Lower leg skin (tissue), 3 donors: ENCODE data around the gene TLE5.

Experiments used
- POLR2A ChIP-seq, 2 donors: fragments of 450-650 bp; IDR thresholded peaks; one replicate each; pipeline ENCODE4 v1.6.1; 2016 to 2017; ENCODE audit warnings: antibody characterized with exemption in 2 of 2, mild to moderate bottlenecking in 1 of 2, moderate library complexity in 1 of 2
- TF ChIP-seq, protein P1 (sequence below), 3 donors: fragments of 450-650 bp; IDR thresholded peaks; one replicate each; pipeline ENCODE4 v1.5.1; 2016; ENCODE audit warnings: antibody characterized with exemption in 3 of 3, mild to moderate bottlenecking in 3 of 3, moderate library complexity in 2 of 3

GRCh38 chr19:3057275-3057714 lies 5.0 kb downstream of the TLE5 start:
- TF ChIP-seq, protein P1, sequence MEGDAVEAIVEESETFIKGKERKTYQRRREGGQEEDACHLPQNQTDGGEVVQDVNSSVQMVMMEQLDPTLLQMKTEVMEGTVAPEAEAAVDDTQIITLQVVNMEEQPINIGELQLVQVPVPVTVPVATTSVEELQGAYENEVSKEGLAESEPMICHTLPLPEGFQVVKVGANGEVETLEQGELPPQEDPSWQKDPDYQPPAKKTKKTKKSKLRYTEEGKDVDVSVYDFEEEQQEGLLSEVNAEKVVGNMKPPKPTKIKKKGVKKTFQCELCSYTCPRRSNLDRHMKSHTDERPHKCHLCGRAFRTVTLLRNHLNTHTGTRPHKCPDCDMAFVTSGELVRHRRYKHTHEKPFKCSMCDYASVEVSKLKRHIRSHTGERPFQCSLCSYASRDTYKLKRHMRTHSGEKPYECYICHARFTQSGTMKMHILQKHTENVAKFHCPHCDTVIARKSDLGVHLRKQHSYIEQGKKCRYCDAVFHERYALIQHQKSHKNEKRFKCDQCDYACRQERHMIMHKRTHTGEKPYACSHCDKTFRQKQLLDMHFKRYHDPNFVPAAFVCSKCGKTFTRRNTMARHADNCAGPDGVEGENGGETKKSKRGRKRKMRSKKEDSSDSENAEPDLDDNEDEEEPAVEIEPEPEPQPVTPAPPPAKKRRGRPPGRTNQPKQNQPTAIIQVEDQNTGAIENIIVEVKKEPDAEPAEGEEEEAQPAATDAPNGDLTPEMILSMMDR (IDR thresholded peaks at IDR 0.05), result no peak
- no peak for TF ChIP-seq POLR2A (IDR thresholded peaks at IDR 0.05)
